MCF 10A (cell line): ENCODE measurements around the gene KIF17. TPM values are rescaled to one million over a fixed set of nuclear protein-coding genes. Genes with fewer than 3 reads are reported as not detected.

ENCODE experiments used
- BruUV-seq: library from RNA; stranded (reverse); fragments of 400-500 nt; replicated peaks from 2 replicates; lab custom pipeline; 2021; lab: Mats Ljungman, UMichigan
- CTCF ChIA-PET: fragments of 300-600 bp; sonication (Branson Sonifier 250); formaldehyde crosslinking; extraction: SDS; loops from one replicate; lab custom pipeline; 2021; ENCODE audit warnings: antibody characterized with exemption, inconsistent platforms; lab: Yijun Ruan, JAX
- POLR2A ChIA-PET: fragments of 300-600, 350-650 bp; sonication (Branson Sonifier 250); formaldehyde crosslinking; extraction: SDS; loops from one replicate; lab custom pipeline; 2020; ENCODE audit warnings: antibody characterized with exemption, inconsistent platforms; lab: Yijun Ruan, JAX
- DNase-seq: peaks from one replicate; pipeline ENCODE4 v3.0.0-alpha.2; 2018; ENCODE audit not compliant: unreplicated experiment
- H3K27ac Mint-ChIP-seq: one replicate; pipeline ENCODE4 v1.8.0; 2022; ENCODE audit warnings: mild to moderate bottlenecking, low read depth, mixed read lengths; ENCODE audit not compliant: unreplicated experiment
- H3K27me3 Mint-ChIP-seq: one replicate; pipeline ENCODE4 v1.8.0; 2022; ENCODE audit warnings: mixed read lengths; ENCODE audit not compliant: insufficient read depth, unreplicated experiment
- H3K36me3 Mint-ChIP-seq: one replicate; pipeline ENCODE4 v1.8.0; 2022; ENCODE audit warnings: mild to moderate bottlenecking, moderate library complexity, mixed read lengths; ENCODE audit not compliant: insufficient read depth, unreplicated experiment
- H3K4me1 Mint-ChIP-seq: one replicate; pipeline ENCODE4 v1.8.0; 2022; ENCODE audit warnings: mixed read lengths; ENCODE audit not compliant: insufficient read depth, unreplicated experiment
- H3K4me3 Mint-ChIP-seq: one replicate; pipeline ENCODE4 v1.8.0; 2022; ENCODE audit warnings: mild to moderate bottlenecking, moderate library complexity, mixed read lengths; ENCODE audit not compliant: unreplicated experiment
- H3K9me3 Mint-ChIP-seq: one replicate; pipeline ENCODE4 v1.8.0; 2022; ENCODE audit warnings: mixed read lengths; ENCODE audit not compliant: unreplicated experiment
- CTCF ChIP-seq: fragments of 200-600 bp; IDR thresholded peaks from one replicate; pipeline ENCODE4 v1.8.0; 2022; ENCODE audit warnings: antibody characterized with exemption, mild to moderate bottlenecking; ENCODE audit not compliant: unreplicated experiment
- intact Hi-C: fragments of 100-400 bp; cut with micrococcal nuclease; formaldehyde crosslinking; loops from 2 replicates; pipeline ENCODE4 v1.14.1; 2022
- total RNA-seq: library from RNA; stranded (reverse); gene quantifications from 2 replicates; pipeline ENCODE4 v1.2.3, GENCODE V29; 2022

Gene KIF17
- total RNA-seq, 1 experiment from 2014 or later, result 0.19 TPM

GRCh38 chr1:20726118-20726911 lies 8.5 kb upstream of the KIF17 start:
- BruUV-seq, result no TSS peak
- Mint-ChIP-seq H3K36me3 (peaks cover 5% of the 10 kb centered on the region), H3K4me3 (no peak overlapping the region), H3K27ac (no peak overlapping the region), H3K4me1 (peaks cover 8% of the 10 kb centered on the region), H3K27me3 (no peaks in the 10 kb centered on the region), H3K9me3 (no peaks in the 10 kb centered on the region)
- intact Hi-C loops, result no loop called here
- no peak for TF ChIP-seq CTCF
- ChIA-PET POLR2A (no interaction called here), CTCF (interaction anchor here (0.6 to 1.0 kb wide), 4 partner anchors 27 to 514 kb away, joined by 3 read pairs; no protein-coding TSS in a partner anchor)
- DNase-seq, result no peak

GRCh38 chr1:20725189-20726117 lies 7.6 kb upstream of the KIF17 start:
- Mint-ChIP-seq H3K27me3 (no peaks in the 10 kb centered on the region), H3K9me3 (no peaks in the 10 kb centered on the region), H3K4me3 (no peak overlapping the region), H3K27ac (no peak overlapping the region), H3K36me3 (peaks cover 5% of the 10 kb centered on the region), H3K4me1 (peaks cover 8% of the 10 kb centered on the region)
- BruUV-seq, result no TSS peak
- no peak for TF ChIP-seq CTCF
- intact Hi-C loops, result no loop called here
- POLR2A ChIA-PET, result interaction anchor here (1.0 kb wide), 1 partner anchor 62 kb away, joined by 3 read pairs; the partner anchor contains the start of gene HP1BP3
- CTCF ChIA-PET, result interaction anchor here (0.6 kb wide), 1 partner anchor 27 kb away, joined by 3 read pairs; no protein-coding TSS in a partner anchor
- DNase-seq, result peak; percentile 54

GRCh38 chr1:20724364-20725188 lies 6.8 kb upstream of the KIF17 start:
- Mint-ChIP-seq H3K27ac (no peak overlapping the region), H3K36me3 (peaks cover 5% of the 10 kb centered on the region), H3K4me3 (no peak overlapping the region), H3K9me3 (no peaks in the 10 kb centered on the region), H3K27me3 (no peaks in the 10 kb centered on the region), H3K4me1 (peaks cover 8% of the 10 kb centered on the region)
- no peak for TF ChIP-seq CTCF
- intact Hi-C loops, result no loop called here
- no TSS peak for BruUV-seq
- POLR2A ChIA-PET, result interaction anchor here (0.6 to 1.0 kb wide), 3 partner anchors 55 to 906 kb away, joined by 3 read pairs; partner anchors contain the start of gene HP1BP3
- no peak for DNase-seq
- CTCF ChIA-PET, result no interaction called here
